Esophagus muscularis mucosa (tissue), 4 donors: ENCODE data around the gene MTOR. TPM values are rescaled to one million over a fixed set of nuclear protein-coding genes. Genes with fewer than 3 reads are reported as not detected.
"Not testable (repeated sequence)": the region's sequence is repeated elsewhere in the genome, so short reads cannot be mapped to it uniquely, and the experiment has no call there.

Source experiments
- DNase-seq: peaks from one replicate; pipeline ENCODE4 v3.0.0-alpha.2; 2017; ENCODE audit errors: extremely low spot score
- H3K27ac ChIP-seq, 4 donors: fragments of 200-600 bp; sonication (generic); replicated peaks in 1 of 4; 1 replicate in 3 of 4; 2 replicates in 1 of 4; pipeline ENCODE4 v1.5.1; 2016 to 2019; ENCODE audit warnings: mild to moderate bottlenecking in 1 of 4
- H3K27me3 ChIP-seq, 4 donors: fragments of 200-600 bp; sonication (generic); one replicate each; pipeline versions ENCODE4 v1.5.1 to v1.6.0; 2016 to 2019
- H3K36me3 ChIP-seq, 4 donors: fragments of 200-600 bp; sonication (generic); one replicate each; pipeline ENCODE4 v1.5.1; 2016 to 2019
- H3K4me1 ChIP-seq, 4 donors: fragments of 200-600 bp; sonication (generic); one replicate each; pipeline ENCODE4 v1.5.1; 2016 to 2019
- H3K4me3 ChIP-seq, 4 donors: fragments of 200-600 bp; sonication (generic); 1 replicate in 2 of 4; 2 replicates in 2 of 4; pipeline ENCODE4 v1.5.1; 2016 to 2019; ENCODE audit warnings: mild to moderate bottlenecking in 4 of 4, moderate library complexity in 1 of 4
- H3K9me3 ChIP-seq, 4 donors: fragments of 200-600 bp; sonication (generic); 1 replicate in 3 of 4; 2 replicates in 1 of 4; pipeline ENCODE4 v1.5.1; 2016 to 2019
- EP300 ChIP-seq: sonication (generic); formaldehyde crosslinking; IDR thresholded peaks from one replicate; pipeline ENCODE4 v1.6.1; 2017; ENCODE audit warnings: antibody characterized with exemption
- POLR2A ChIP-seq: fragments of 450-650 bp; IDR thresholded peaks from one replicate; pipeline ENCODE4 v1.6.1; 2017; ENCODE audit warnings: antibody characterized with exemption, moderate library complexity, mild to moderate bottlenecking, low read depth
- POLR2AphosphoS5 ChIP-seq, 2 donors: sonication (generic); formaldehyde crosslinking; IDR thresholded peaks; one replicate each; pipeline ENCODE4 v1.6.1; 2017; ENCODE audit warnings: antibody characterized with exemption in 2 of 2
- WGBS: methylation state at CpG from one replicate; pipeline ENCODE4 v1.1.5; 2018; 5-methylcytosine and 5-hydroxymethylcytosine counted together
- intact Hi-C: fragments of 100-400 bp; cut with DNase I; formaldehyde crosslinking; loops from one replicate; pipeline ENCODE4 v1.15.1; 2023
- total RNA-seq, 4 donors: library from RNA; depleted of rRNA; stranded (reverse); fragments of >200 nt; gene quantifications; one replicate each; pipeline versions ENCODE4 v1.1.0 to v1.2.1, GENCODE V29; 2016
- TF ChIP-seq, protein P1 (sequence below), 3 experiments: fragments of 200-600 bp in 2 of 3; fragments of 450-650 bp in 1 of 3; sonication (generic) in 2 of 3; IDR thresholded peaks; one replicate each; pipeline ENCODE4 v1.5.1; 2017 to 2019; ENCODE audit warnings: antibody characterized with exemption in 3 of 3, mild to moderate bottlenecking in 2 of 3, moderate library complexity in 1 of 3

Gene MTOR
- total RNA-seq, 4 donors from 2014 or later: 33.6 to 51.1 (median 41.0) TPM

DNA sequence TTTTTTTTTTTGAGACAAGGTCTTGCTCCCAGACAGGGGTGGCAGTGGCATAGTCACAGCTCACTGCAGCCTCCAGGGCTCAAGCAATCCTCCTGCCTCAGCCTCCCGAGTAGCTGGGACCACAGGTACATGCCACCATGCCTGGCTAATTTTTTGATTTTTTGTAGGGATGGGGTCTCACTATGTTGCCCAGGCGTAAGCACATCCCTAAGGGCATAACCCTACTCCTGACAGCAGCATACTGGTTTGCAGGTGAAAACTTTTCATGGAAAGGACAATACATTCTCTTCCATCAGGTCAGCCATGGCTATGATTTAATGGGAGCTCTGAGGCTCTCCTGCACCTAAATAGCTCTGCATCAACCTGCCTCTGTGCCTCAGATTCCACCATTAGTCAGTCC is 40.0 kb upstream of the MTOR start:
- intact Hi-C loops: no loop called here
- H3K4me1 ChIP-seq: no peaks in the 10 kb centered on the region
- 93% methylated on average over 2 of the region's 2 CpGs for WGBS

DNA sequence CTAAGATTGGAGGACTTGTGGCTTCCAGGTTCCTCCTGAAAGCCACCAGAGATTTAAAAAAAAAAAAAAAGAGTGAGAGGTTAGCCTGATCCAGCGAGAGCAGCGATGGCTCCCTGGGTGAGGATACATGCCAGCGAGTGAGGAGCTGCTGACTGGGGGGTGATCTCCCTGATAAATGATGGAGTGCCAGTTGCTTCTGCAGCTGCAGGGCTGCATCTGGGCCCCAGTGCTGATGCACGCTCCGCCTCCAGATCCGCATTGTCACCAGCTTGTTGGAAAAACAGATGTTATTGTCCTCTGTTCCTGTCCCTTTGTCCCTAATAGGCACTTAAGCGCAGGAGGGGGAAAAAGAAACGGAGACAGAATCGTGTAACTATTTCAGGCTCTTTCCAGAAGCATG is 39.2 kb upstream of the MTOR start:
- 76% methylated on average over 9 of the region's 9 CpGs for WGBS
- no peak for DNase-seq
- H3K27ac ChIP-seq: no peak overlapping the region
- intact Hi-C loops: no loop called here
- TF ChIP-seq, protein P1, sequence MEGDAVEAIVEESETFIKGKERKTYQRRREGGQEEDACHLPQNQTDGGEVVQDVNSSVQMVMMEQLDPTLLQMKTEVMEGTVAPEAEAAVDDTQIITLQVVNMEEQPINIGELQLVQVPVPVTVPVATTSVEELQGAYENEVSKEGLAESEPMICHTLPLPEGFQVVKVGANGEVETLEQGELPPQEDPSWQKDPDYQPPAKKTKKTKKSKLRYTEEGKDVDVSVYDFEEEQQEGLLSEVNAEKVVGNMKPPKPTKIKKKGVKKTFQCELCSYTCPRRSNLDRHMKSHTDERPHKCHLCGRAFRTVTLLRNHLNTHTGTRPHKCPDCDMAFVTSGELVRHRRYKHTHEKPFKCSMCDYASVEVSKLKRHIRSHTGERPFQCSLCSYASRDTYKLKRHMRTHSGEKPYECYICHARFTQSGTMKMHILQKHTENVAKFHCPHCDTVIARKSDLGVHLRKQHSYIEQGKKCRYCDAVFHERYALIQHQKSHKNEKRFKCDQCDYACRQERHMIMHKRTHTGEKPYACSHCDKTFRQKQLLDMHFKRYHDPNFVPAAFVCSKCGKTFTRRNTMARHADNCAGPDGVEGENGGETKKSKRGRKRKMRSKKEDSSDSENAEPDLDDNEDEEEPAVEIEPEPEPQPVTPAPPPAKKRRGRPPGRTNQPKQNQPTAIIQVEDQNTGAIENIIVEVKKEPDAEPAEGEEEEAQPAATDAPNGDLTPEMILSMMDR (IDR thresholded peaks at IDR 0.05): no peak
- TF ChIP-seq POLR2AphosphoS5 (IDR thresholded peaks at IDR 0.05) (no peak), POLR2A (no peak), EP300 (no peak)
- H3K4me1 ChIP-seq: no peaks in the 10 kb centered on the region
- H3K4me3 ChIP-seq: no peak overlapping the region
- H3K27me3 ChIP-seq: no peaks in the 10 kb centered on the region
- peaks cover 0 to under 1% (median 0%) of the 10 kb centered on the region in 4 donors for H3K36me3 ChIP-seq
- H3K9me3 ChIP-seq: no peaks in the 10 kb centered on the region

More for the DNA sequence above, 40.0 kb upstream of the MTOR start:
- H3K36me3 ChIP-seq: no peaks in the 10 kb centered on the region
- no peak for DNase-seq
- H3K4me3 ChIP-seq: no peak overlapping the region
- TF ChIP-seq POLR2AphosphoS5 (IDR thresholded peaks at IDR 0.05) (no peak), EP300 (no peak), POLR2A (no peak)
- TF ChIP-seq, protein P1 (IDR thresholded peaks at IDR 0.05): no peak
- H3K9me3 ChIP-seq: no peaks in the 10 kb centered on the region
- no peaks in the 10 kb centered on the region for H3K27me3 ChIP-seq
- no peak overlapping the region for H3K27ac ChIP-seq

DNA sequence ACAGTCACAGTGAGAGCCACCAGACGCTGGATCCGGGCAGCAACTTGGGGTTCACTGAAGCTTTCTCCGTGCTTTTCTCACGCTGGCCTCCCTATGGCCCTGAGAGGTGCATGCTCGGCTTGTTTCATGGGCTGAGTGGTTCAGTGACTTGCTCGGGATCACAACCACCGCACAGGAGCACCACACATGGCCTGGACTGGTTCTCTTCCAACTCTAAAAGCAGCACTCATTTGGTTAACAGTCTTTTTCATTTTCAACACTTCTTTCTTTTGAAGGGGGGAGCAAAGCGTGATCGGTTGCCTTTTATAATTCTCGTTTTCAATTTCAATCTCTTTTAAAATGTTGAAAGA is 36.8 kb upstream of the MTOR start:
- Histone ChIP-seq H3K27ac (no peak overlapping the region), H3K36me3 (peaks cover 5 to 19% (median 18%) of the 10 kb centered on the region in 4 donors), H3K27me3 (no peaks in the 10 kb centered on the region), H3K9me3 (no peaks in the 10 kb centered on the region), H3K4me1 (no peaks in the 10 kb centered on the region), H3K4me3 (no peak overlapping the region)
- TF ChIP-seq, protein P1 (IDR thresholded peaks at IDR 0.05): no peak
- TF ChIP-seq POLR2AphosphoS5 (IDR thresholded peaks at IDR 0.05) (no peak), POLR2A (no peak), EP300 (no peak)
- intact Hi-C loops: no loop called here
- no peak for DNase-seq
- 53% methylated on average over 10 of the region's 10 CpGs for WGBS

DNA sequence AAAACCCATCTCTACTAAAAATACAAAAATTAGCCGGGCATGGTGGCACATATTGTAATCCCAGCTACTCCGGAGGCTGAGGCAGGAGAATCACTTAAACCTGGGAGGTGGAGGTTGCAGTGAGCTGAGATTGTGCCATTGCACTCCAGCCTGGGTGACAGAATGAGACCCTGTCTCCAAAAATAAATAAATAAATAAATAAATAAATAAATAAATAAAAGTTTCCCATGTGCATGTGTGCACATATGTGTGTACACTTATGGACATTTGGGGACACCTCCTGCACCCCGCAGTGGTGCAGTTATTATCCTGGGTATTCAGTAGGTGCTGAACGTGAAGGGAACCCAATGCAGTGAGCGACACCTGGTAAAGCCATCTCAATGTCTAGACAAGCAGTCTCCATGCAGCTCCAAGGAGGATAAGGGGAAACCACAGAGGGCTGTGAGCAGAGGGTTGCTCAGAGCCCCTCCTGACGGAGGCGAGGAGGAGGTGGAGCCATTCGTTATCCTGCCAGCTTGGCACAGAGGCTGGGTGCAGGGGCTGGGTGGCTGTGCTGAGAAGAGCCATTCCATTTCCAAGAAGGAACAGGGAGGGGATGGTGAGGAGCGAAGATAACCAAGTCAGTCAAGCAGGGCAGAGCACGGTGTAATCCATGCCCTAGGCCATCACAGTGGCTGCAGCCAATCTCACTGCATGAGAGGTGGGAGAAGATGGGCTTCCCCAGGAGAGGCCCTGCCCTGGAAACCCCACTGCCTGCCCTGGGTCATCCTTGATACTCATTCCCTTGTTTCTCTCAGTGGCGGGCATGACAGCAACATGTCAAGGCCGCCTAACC is 36.3 kb upstream of the MTOR start:
- Histone ChIP-seq H3K4me1 (no peaks in the 10 kb centered on the region), H3K27me3 (no peaks in the 10 kb centered on the region), H3K4me3 (no peak overlapping the region), H3K27ac (no peak overlapping the region), H3K9me3 (no peaks in the 10 kb centered on the region), H3K36me3 (peaks cover 5 to 25% (median 21%) of the 10 kb centered on the region in 4 donors)
- intact Hi-C loops: no loop called here
- TF ChIP-seq POLR2AphosphoS5 (IDR thresholded peaks at IDR 0.05): no peak
- no peak for TF ChIP-seq EP300
- TF ChIP-seq, protein P1 (IDR thresholded peaks at IDR 0.05): no peak
- TF ChIP-seq POLR2A: no peak
- 83% methylated on average over 11 of the region's 12 CpGs for WGBS
- DNase-seq: no peak

DNA sequence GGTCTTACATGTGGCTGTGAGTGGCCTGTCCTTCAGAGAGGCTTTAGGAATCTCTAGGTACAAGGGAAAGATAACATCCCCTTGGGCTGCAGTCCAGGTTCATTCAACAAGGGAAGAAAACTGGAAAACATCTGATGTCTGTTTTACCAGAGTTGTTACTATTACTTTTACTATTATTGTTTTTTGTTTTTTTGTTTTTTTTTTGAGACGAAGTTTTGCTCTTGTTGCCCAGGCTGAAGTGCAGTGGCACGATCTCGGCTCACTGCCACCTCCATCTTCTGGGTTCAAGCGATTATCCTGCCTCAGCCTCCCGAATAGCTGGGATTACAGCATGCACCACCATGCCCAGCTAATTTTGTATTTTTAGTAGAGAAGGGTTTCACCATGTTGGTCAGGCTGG is 35.4 kb upstream of the MTOR start:
- H3K27ac ChIP-seq, intact Hi-C loops: not testable (repeated sequence)
- 93% methylated on average over 5 of the region's 5 CpGs for WGBS

More for the DNA sequence above, 35.4 kb upstream of the MTOR start:
- H3K9me3 ChIP-seq, H3K27me3 ChIP-seq, DNase-seq, H3K4me1 ChIP-seq, H3K4me3 ChIP-seq: not testable (repeated sequence)
- H3K36me3 ChIP-seq: peaks cover 5 to 29% (median 21%) of the 10 kb centered on the region in 4 donors
